Measurements from ENCODE around the gene PLPPR5. TPM values are rescaled to one million over a fixed set of nuclear protein-coding genes. Genes with fewer than 3 reads are reported as not detected.
A peak's percentile ranks its signal among the peaks of the same experiment; 100 is the strongest.

PLPPR5 gene
- total and polyA plus RNA-seq, 2 of the 4 experiments (the other 2 are of a cell fraction), result under 0.01 to 0.05 TPM

GRCh38 chr1:98920441-98921110, 84.1 kb downstream of the PLPPR5 start:
- Histone ChIP-seq H3K18ac (ENCODE audit: low read depth, low read length) (no peak overlapping the region), H4K8ac (ENCODE audit: low read depth in 2 of 2, low read length in 2 of 2) (0 out of 4 replicates have a peak overlapping the region, but pooled peaks of 1 of the 2 experiments have one; percentile 5), H3K27me3 (ENCODE audit: control insufficient read depth, insufficient read depth, low read length) (no peaks in the 10 kb centered on the region), H3K79me1 (ENCODE audit: low read depth in 1 of 2, low read length in 2 of 2) (no peaks in the 10 kb centered on the region), H2AK9ac (replicated peaks; ENCODE audit: low read depth, low read length, poor library complexity) (no peak overlapping the region), H3K4me2 (ENCODE audit: low read depth, low read length) (no peak overlapping the region), H4K91ac (ENCODE audit: insufficient read depth, low read depth, low read length) (no peak overlapping the region), H3K9me3 (ENCODE audit: control insufficient read depth, insufficient read depth, low read length) (no peaks in the 10 kb centered on the region), H3K23ac (ENCODE audit: low read depth, low read length) (no peak overlapping the region), H2AFZ (replicated peaks; ENCODE audit: low read length, poor library complexity) (no peak overlapping the region), H3K27ac (ENCODE audit: insufficient read depth, low read length) (no peak overlapping the region), H2BK20ac (ENCODE audit: low read depth, low read length) (no peak overlapping the region), H2BK120ac (ENCODE audit: low read depth, low read length) (no peak overlapping the region), H3K14ac (replicated peaks; ENCODE audit: low read depth, low read length) (no peak overlapping the region), H4K5ac (ENCODE audit: low read depth, low read length) (no peak overlapping the region), H2BK5ac (ENCODE audit: low read depth, low read length, poor library complexity, severe bottlenecking) (no peak overlapping the region), H3K4me1 (ENCODE audit: control insufficient read depth, insufficient read depth, low read length) (peaks cover 2% of the 10 kb centered on the region; the same call in 1 of the 2 replicates), H3K36me3 (ENCODE audit: control insufficient read depth, insufficient read depth, low read length) (no peaks in the 10 kb centered on the region), H3K56ac (ENCODE audit: extremely low read depth, insufficient read depth, low read length) (no peak overlapping the region), H2AK5ac (ENCODE audit: low read depth, low read length) (no peak overlapping the region), H3K9ac (ENCODE audit: low read depth, low read length) (no peak overlapping the region), H3K9me1 (ENCODE audit: insufficient read depth, low read length) (no peaks in the 10 kb centered on the region), H4K20me1 (ENCODE audit: insufficient read depth, low read length) (no peaks in the 10 kb centered on the region), H2BK15ac (ENCODE audit: low read depth, low read length) (no peak overlapping the region), H3K4me3 (ENCODE audit: insufficient read depth, low read depth, low read length) (no peak overlapping the region), H3K4ac (ENCODE audit: low read depth, low read length) (no peak overlapping the region)
- in situ Hi-C loops (cut with MboI; ENCODE audit: low sequenced_read_pairs) (no loop called here), intact Hi-C loops (cut with micrococcal nuclease) (no loop called here), dilution Hi-C loops (cut with HindIII; ENCODE audit: low sequenced_read_pairs, unreplicated experiment) (no loop called here)
- no CpG with 5 or more reads among the region's 2 CpGs for WGBS, 2 experiments (ENCODE audit: extremely low coverage in 2 of 2, insufficient read length in 1 of 2)
- CTCF ChIA-PET, result no interaction called here
- TF ChIP-seq MXI1 (IDR thresholded peaks at IDR 0.05; ENCODE audit: borderline replicate concordance, low read depth, low read length), result no peak
- TF ChIP-seq CHD1 (IDR thresholded peaks at IDR 0.05; ENCODE audit: low read depth, low read length), result no peak
- no peak for TF ChIP-seq USF2 (IDR thresholded peaks at IDR 0.05; ENCODE audit: low read depth, low read length)
- TF ChIP-seq SMC3 (IDR thresholded peaks at IDR 0.05; ENCODE audit: low read depth, low read length), result no peak
- no peak for TF ChIP-seq RAD21 (IDR thresholded peaks at IDR 0.05; ENCODE audit: low read length)
- TF ChIP-seq CTCF (conservative IDR thresholded peaks at IDR 0.05; ENCODE audit: low read depth, low read length), result no peak
- no peak for TF ChIP-seq FOS (IDR thresholded peaks at IDR 0.05; ENCODE audit: low read depth, low read length)
- no peak for TF ChIP-seq NFE2L2 (IDR thresholded peaks at IDR 0.05; ENCODE audit: low read depth, low read length)
- TF ChIP-seq RCOR1 (IDR thresholded peaks at IDR 0.05; ENCODE audit: insufficient replicate concordance, low read length), result no peak
- TF ChIP-seq MAZ (IDR thresholded peaks at IDR 0.05; ENCODE audit: borderline replicate concordance, low read depth, low read length), result no peak
- no peak for TF ChIP-seq CEBPB (IDR thresholded peaks at IDR 0.05; ENCODE audit: low read depth, low read length)
- no peak for TF ChIP-seq POLR2A (IDR thresholded peaks at IDR 0.05; ENCODE audit: low read depth, low read length)
- TF ChIP-seq BHLHE40 (IDR thresholded peaks at IDR 0.05; ENCODE audit: low read depth, low read length), result no peak
- no peak for TF ChIP-seq RFX5 (IDR thresholded peaks at IDR 0.05; ENCODE audit: low read depth, low read length)
- no peak for TF ChIP-seq MAFK (IDR thresholded peaks at IDR 0.05; ENCODE audit: low read depth, low read length)
- TF ChIP-seq ELK1 (IDR thresholded peaks at IDR 0.05; ENCODE audit: borderline replicate concordance, low read depth, low read length), result no peak
- DNase-seq (peak; percentile 77), ATAC-seq (ENCODE audit: low read depth) (peak; percentile 57; the same call in 1 of the 2 replicates)
- BruUV-seq (replicated peaks), result no TSS peak
- POLR2A ChIA-PET (ENCODE audit: unreplicated experiment), result no interaction called here
